A673 (cell line): ENCODE data around the gene FARP2.

ENCODE experiments used
- CTCF ChIP-seq: fragments of 300-800, 200-600 bp; sonication (generic); conservative IDR thresholded peaks from 2 replicates; pipeline ENCODE4 v1.5.1; 2017; ENCODE audit warnings: low read depth, mild to moderate bottlenecking, antibody characterized with exemption, low read length, moderate library complexity, mixed read lengths
- EZH2 ChIP-seq: fragments of 200-600 bp; sonication (generic); IDR thresholded peaks from 2 replicates; pipeline ENCODE4 v1.6.1; 2017; ENCODE audit warnings: borderline replicate concordance, low read depth, mild to moderate bottlenecking, mixed read lengths, antibody characterized with exemption, low read length; ENCODE audit not compliant: poor library complexity, severe bottlenecking

- no peak for TF ChIP-seq EZH2
- TF ChIP-seq CTCF, result no peak
Measured at GRCh38 chr2:241505086-241505780, 149.1 kb downstream of the FARP2 start.
